Panc1 (cell line): ENCODE data around the gene MYLK2. TPM values are rescaled to one million over a fixed set of nuclear protein-coding genes. Genes with fewer than 3 reads are reported as not detected.

ENCODE experiments used
- ATAC-seq: fragments of 200-7000 bp; cut with Tn5 transposase; 2 replicates; pipeline ENCODE4 v1.9.1; 2020; ENCODE audit warnings: mild to moderate bottlenecking, moderate library complexity
- BruUV-seq: library from RNA; stranded (reverse); fragments of 400-500 nt; replicated peaks from 2 replicates; lab custom pipeline; 2021; lab: Mats Ljungman, UMichigan
- CTCF ChIA-PET: fragments of 300-600 bp; sonication (Branson Sonifier 250); formaldehyde crosslinking; loops from one replicate; lab custom pipeline; 2022; ENCODE audit warnings: antibody characterized with exemption; lab: Charles Lee
- POLR2A ChIA-PET: fragments of 300-600 bp; sonication (Branson Sonifier 250); formaldehyde crosslinking; loops from one replicate; lab custom pipeline; 2022; ENCODE audit warnings: antibody characterized with exemption; lab: Charles Lee
- DNase-seq: peaks from one replicate; pipeline ENCODE4 v3.0.0-alpha.2; 2010; ENCODE audit warnings: low read depth, low spot score
- H3K27ac ChIP-seq: 2 replicates; pipeline ENCODE4 v1.5.1; 2011; ENCODE audit warnings: mild to moderate bottlenecking, low read length, inconsistent platforms
- H3K27me3 ChIP-seq: fragments of 200-500 bp; sonication (Bioruptor generic); 2 replicates; pipeline ENCODE4 v1.6.0; 2014; ENCODE audit warnings: low read length, inconsistent platforms; ENCODE audit not compliant: control insufficient read depth, insufficient read depth
- H3K36me3 ChIP-seq: fragments of 200-500 bp; sonication (Bioruptor generic); 2 replicates; pipeline ENCODE4 v1.5.1; 2014; ENCODE audit warnings: inconsistent platforms, mild to moderate bottlenecking, low read length, moderate library complexity; ENCODE audit not compliant: control insufficient read depth, insufficient read depth
- H3K4me1 ChIP-seq: 2 replicates; pipeline ENCODE4 v1.5.1; 2011; ENCODE audit warnings: inconsistent platforms, mild to moderate bottlenecking, low read length, moderate library complexity; ENCODE audit not compliant: control insufficient read depth, insufficient read depth
- H3K4me3 ChIP-seq, 2 experiments: 2 replicates each; pipeline ENCODE4 v1.5.1; 2011 to 2012; ENCODE audit warnings: low read depth in 2 of 2, low read length in 2 of 2, mild to moderate bottlenecking in 2 of 2, inconsistent platforms in 1 of 2, moderate library complexity in 1 of 2
- H3K9me3 ChIP-seq: fragments of 200-500 bp; sonication (Bioruptor generic); 2 replicates; pipeline ENCODE4 v1.5.1; 2014; ENCODE audit warnings: low read depth, mild to moderate bottlenecking, inconsistent platforms, low read length, moderate library complexity; ENCODE audit not compliant: control insufficient read depth, insufficient read depth
- CTCF ChIP-seq: fragments of 450-650 bp; IDR thresholded peaks from 2 replicates; pipeline ENCODE4 v1.5.1; 2017; ENCODE audit warnings: mild to moderate bottlenecking
- POLR2AphosphoS5 ChIP-seq: IDR thresholded peaks from 2 replicates; pipeline ENCODE4 v1.6.1; 2012; ENCODE audit warnings: mild to moderate bottlenecking, low read depth, low read length, moderate library complexity
- SIN3A ChIP-seq: IDR thresholded peaks from 2 replicates; pipeline ENCODE4 v1.6.1; 2012; ENCODE audit warnings: low read depth, mild to moderate bottlenecking, low read length, moderate library complexity, borderline replicate concordance; ENCODE audit not compliant: insufficient read depth
- TCF7L2 ChIP-seq: IDR thresholded peaks from 2 replicates; pipeline ENCODE4 v1.6.1; 2011; ENCODE audit warnings: mild to moderate bottlenecking, low read depth, low read length, inconsistent platforms
- in situ Hi-C: cut with HindIII; loops from 2 replicates; pipeline ENCODE4 v1.10.0; 2016; ENCODE audit warnings: low sequenced_read_pairs, low pct_unique_long_range_greater_than_20kb
- intact Hi-C: fragments of 100-400 bp; cut with micrococcal nuclease; formaldehyde crosslinking; loops from one replicate; pipeline ENCODE4 v1.10.0; 2022; ENCODE audit not compliant: unreplicated experiment
- total RNA-seq: library from RNA; stranded (reverse); gene quantifications from one replicate; pipeline ENCODE4 v1.2.1, GENCODE V29; 2021; ENCODE audit not compliant: unreplicated experiment
- TF ChIP-seq, protein P1 (sequence below), 2 experiments: IDR thresholded peaks; 2 replicates each; pipeline ENCODE4 v1.6.1; 2011 to 2012; ENCODE audit warnings: low read depth in 2 of 2, control low read depth in 1 of 2, low read length in 1 of 2, mild to moderate bottlenecking in 1 of 2, moderate library complexity in 1 of 2; ENCODE audit not compliant: insufficient read depth in 1 of 2

The MYLK2 gene
- total RNA-seq, 1 experiment from 2014 or later: 0.87 TPM

GRCh38 chr20:31780839-31781238 lies 38.3 kb upstream of the MYLK2 start:
- no peak for TF ChIP-seq POLR2AphosphoS5
- TF ChIP-seq SIN3A: no peak
- TF ChIP-seq TCF7L2: no peak
- TF ChIP-seq, protein P1, sequence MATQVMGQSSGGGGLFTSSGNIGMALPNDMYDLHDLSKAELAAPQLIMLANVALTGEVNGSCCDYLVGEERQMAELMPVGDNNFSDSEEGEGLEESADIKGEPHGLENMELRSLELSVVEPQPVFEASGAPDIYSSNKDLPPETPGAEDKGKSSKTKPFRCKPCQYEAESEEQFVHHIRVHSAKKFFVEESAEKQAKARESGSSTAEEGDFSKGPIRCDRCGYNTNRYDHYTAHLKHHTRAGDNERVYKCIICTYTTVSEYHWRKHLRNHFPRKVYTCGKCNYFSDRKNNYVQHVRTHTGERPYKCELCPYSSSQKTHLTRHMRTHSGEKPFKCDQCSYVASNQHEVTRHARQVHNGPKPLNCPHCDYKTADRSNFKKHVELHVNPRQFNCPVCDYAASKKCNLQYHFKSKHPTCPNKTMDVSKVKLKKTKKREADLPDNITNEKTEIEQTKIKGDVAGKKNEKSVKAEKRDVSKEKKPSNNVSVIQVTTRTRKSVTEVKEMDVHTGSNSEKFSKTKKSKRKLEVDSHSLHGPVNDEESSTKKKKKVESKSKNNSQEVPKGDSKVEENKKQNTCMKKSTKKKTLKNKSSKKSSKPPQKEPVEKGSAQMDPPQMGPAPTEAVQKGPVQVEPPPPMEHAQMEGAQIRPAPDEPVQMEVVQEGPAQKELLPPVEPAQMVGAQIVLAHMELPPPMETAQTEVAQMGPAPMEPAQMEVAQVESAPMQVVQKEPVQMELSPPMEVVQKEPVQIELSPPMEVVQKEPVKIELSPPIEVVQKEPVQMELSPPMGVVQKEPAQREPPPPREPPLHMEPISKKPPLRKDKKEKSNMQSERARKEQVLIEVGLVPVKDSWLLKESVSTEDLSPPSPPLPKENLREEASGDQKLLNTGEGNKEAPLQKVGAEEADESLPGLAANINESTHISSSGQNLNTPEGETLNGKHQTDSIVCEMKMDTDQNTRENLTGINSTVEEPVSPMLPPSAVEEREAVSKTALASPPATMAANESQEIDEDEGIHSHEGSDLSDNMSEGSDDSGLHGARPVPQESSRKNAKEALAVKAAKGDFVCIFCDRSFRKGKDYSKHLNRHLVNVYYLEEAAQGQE (IDR thresholded peaks at IDR 0.05; ENCODE audit: insufficient read depth in 1 of 2, low read depth in 2 of 2, low read length in 1 of 2): no peak
- TF ChIP-seq CTCF: no peak
- no peaks in the 10 kb centered on the region for H3K9me3 ChIP-seq
- POLR2A ChIA-PET: no interaction called here
- H3K27ac ChIP-seq: no peak overlapping the region
- no peak overlapping the region for H3K4me3 ChIP-seq
- CTCF ChIA-PET: no interaction called here
- intact Hi-C loops (no loop called here), in situ Hi-C loops (no loop called here)
- ATAC-seq (no peak), DNase-seq (no peak)
- BruUV-seq: no TSS peak
- H3K27me3 ChIP-seq: no peaks in the 10 kb centered on the region
- peaks cover 77% of the 10 kb centered on the region for H3K36me3 ChIP-seq
- H3K4me1 ChIP-seq: no peaks in the 10 kb centered on the region

GRCh38 chr20:31781945-31782344 lies 37.2 kb upstream of the MYLK2 start:
- DNase-seq: no peak
- no TSS peak for BruUV-seq
- in situ Hi-C loops (no loop called here), intact Hi-C loops (no loop called here)
- ChIA-PET CTCF (no interaction called here), POLR2A (interaction anchor here (0.6 to 0.7 kb wide), 2 partner anchors 32 to 80 kb away, joined by 3 to 9 read pairs; no protein-coding TSS in a partner anchor)
- Histone ChIP-seq H3K4me1 (no peaks in the 10 kb centered on the region), H3K27ac (no peak overlapping the region), H3K27me3 (no peaks in the 10 kb centered on the region), H3K9me3 (no peaks in the 10 kb centered on the region), H3K4me3 (no peak overlapping the region), H3K36me3 (peaks cover 82% of the 10 kb centered on the region)
- TF ChIP-seq TCF7L2 (no peak), POLR2AphosphoS5 (0 out of 2 replicates have a peak, but pooled peaks have one; percentile 10), SIN3A (no peak), CTCF (no peak)
- TF ChIP-seq, protein P1 (IDR thresholded peaks at IDR 0.05; ENCODE audit: insufficient read depth in 1 of 2, low read depth in 2 of 2, low read length in 1 of 2): no peak
- peak; percentile 39; the same call in 1 of the 2 replicates for ATAC-seq
